C4-2B (cell line): ENCODE results near the gene RFTN1.

Source experiments
- H3K27ac ChIP-seq: fragments of 450-650 bp; 2 replicates; pipeline ENCODE4 v1.5.1; 2017
- ZFX ChIP-seq: fragments of 450-650 bp; IDR thresholded peaks from 2 replicates; pipeline ENCODE4 v1.6.1; 2017
- TF ChIP-seq, protein P1 (sequence below): fragments of 450-650 bp; conservative IDR thresholded peaks from 2 replicates; pipeline ENCODE4 v1.5.1; 2017; ENCODE audit warnings: mild to moderate bottlenecking

RFTN1 gene

DNA sequence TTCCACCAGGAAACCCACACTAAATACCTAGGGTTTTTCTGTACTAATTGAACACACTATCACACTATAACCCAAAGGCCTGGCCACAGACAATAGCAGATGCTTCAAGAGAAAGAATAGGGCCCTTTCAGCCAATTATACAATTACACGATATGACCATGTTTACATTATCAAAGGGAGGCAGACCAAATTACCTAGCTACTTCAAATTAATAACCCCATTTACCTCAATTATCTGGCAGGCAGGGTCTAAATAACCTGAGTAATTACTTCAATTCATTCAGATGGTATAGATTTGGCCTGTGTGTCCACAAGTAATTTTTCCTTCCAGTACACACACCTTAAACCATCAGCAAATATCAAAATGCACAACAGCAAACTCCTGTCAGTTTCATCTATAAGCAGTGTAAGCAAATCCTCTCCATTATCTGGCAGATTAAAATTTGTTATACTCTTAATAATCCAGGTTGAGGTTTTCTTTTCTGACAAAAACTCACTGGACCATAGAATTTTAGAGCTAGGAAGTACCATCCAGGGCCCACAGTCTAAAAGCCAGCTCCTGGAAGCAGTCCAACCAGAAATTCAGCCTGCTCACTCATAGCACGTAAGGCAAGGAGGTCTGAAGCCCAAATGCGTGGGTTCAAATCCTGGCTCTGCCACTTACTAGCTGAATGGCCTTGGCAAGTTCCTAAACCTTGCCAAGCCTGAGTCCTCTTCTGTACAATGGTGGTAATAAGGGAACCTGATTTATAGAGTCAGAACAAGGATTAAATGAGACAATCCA, 51.8 kb downstream of the RFTN1 start:
- TF ChIP-seq, protein P1, sequence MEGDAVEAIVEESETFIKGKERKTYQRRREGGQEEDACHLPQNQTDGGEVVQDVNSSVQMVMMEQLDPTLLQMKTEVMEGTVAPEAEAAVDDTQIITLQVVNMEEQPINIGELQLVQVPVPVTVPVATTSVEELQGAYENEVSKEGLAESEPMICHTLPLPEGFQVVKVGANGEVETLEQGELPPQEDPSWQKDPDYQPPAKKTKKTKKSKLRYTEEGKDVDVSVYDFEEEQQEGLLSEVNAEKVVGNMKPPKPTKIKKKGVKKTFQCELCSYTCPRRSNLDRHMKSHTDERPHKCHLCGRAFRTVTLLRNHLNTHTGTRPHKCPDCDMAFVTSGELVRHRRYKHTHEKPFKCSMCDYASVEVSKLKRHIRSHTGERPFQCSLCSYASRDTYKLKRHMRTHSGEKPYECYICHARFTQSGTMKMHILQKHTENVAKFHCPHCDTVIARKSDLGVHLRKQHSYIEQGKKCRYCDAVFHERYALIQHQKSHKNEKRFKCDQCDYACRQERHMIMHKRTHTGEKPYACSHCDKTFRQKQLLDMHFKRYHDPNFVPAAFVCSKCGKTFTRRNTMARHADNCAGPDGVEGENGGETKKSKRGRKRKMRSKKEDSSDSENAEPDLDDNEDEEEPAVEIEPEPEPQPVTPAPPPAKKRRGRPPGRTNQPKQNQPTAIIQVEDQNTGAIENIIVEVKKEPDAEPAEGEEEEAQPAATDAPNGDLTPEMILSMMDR = no peak
- no peak for TF ChIP-seq ZFX
- H3K27ac ChIP-seq = no peak overlapping the region

DNA sequence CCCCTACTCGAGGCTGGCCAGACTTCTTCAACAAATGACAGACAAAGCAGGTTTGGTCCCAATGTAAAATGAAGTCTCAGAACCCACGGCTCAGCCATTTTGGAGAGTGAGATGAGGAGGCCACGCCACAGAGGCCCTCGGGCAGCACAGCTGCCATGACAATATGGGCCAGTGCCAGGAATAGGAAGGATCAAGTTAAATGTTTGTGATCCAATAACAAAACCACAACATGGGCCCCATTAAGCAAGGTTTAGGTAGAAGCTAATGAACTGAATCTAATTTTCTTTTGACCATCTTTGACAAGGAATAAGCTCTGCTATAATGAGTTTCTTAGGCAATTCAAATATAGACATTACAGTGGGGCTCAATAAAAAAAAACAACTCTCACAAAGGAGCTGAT, 52.6 kb downstream of the RFTN1 start:
- TF ChIP-seq ZFX = no peak
- TF ChIP-seq, protein P1 = no peak
- no peak overlapping the region for H3K27ac ChIP-seq

DNA sequence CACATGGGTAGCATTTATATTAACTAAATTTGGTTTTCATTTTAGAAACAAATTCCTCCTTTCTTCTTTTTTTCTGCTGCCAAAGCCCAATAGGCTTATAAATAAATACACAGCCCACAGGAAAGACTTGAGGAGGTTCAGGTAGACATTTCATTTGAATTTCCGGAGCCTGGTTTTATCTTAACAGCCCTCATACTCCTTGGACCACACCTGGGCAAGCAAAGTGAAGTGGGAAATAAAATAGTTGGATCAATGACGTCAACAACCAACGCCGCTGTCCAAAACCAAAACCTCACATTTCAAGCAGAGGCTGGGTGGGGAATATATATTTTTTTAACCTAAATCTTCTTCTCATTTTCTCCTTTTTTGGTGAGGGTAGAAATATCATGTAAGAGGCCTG, 53.2 kb downstream of the RFTN1 start:
- TF ChIP-seq ZFX = no peak
- TF ChIP-seq, protein P1 = no peak
- H3K27ac ChIP-seq = no peak overlapping the region

DNA sequence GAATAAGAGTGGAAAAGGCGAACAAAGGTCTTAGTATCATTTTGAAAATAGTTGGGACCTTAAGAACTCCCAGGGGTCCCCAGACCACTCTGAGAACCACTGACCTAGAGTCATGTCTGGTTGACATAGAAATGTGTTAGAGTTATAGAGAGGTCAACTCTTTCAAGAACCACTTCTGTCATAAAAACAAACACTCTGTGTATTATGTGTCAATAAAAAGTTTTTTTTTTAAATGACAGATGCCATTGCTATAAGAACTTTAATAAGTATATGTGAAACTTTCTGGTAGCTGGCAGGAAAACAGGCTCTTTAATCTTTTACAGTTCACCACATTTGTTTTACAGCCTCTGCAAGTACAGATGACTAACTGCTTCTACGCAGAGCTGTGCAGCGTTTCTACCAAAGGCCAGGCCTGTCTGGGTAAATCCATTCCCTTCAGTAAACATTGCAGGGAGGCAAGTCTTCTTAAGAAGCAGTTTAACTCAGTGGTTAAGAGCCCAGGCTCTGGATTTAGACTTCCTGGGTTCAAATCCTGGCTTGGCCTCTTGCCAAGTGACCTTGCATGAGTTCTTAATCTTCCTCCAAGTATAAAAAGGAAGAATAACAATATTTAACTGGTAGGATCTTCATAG, 56.6 kb downstream of the RFTN1 start:
- TF ChIP-seq, protein P1 = no peak
- TF ChIP-seq ZFX = no peak
- no peak overlapping the region for H3K27ac ChIP-seq

DNA sequence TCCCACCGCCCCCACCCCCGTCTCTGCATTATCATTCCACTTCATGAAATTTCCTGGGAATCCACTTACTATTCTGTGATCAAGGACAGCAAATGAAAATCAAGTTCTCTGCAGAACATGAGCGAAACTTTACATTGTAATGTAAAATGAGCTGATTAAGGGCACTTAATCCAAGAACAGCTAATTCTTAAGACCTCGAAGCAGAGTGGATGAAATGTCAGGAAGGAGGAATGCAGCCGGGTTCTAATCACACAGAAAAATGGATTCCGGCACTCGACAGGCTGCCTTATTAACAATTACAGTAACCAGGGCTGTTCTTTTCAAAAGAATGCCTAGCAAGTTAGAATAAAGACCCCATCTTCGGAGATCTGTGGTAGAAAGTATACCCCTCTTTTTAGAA, 57.5 kb downstream of the RFTN1 start:
- H3K27ac ChIP-seq = no peak overlapping the region

DNA sequence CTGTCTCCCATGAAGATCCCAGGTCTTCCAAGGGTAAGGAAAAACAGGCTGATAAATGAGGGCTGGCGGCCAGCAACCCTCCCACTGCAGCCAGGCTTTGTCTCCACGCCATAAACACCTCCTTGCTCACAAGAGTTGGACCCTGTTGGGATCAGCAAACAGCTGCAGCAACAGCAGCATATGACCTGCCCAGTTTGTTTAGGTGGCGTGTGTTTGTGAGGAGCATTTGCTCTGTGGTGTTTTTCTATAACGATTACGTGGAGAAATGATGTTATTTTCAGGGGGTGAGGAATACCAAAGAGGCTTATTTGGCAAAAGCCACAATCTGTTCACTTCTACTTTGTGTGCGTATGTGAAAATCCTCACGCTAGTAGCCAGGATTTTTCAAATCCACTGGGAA, 58.5 kb downstream of the RFTN1 start:
- no peak for TF ChIP-seq ZFX
- TF ChIP-seq, protein P1 = no peak
- no peak overlapping the region for H3K27ac ChIP-seq

More for the DNA sequence above, 57.5 kb downstream of the RFTN1 start:
- no peak for TF ChIP-seq ZFX
- TF ChIP-seq, protein P1 = no peak

DNA sequence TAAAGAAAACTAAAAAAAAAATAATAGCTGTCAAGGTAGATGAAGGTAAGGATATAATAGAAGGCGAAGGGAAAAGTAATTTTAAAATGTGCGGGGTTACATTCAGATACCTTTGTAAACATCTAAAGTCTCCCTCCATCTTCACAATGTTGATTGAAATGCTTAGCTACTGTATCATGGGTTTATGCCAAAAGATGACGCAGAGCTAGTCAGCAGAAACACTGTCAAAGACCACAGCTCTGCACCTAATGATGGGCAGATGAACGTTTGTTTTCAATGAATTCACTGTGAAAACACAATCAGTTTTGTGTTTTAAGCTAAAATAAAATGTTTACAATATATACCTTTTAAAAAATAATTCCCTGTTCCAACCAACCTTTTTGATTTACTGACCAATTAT, 61.2 kb downstream of the RFTN1 start:
- TF ChIP-seq, protein P1 = no peak
- no peak for TF ChIP-seq ZFX
- no peak overlapping the region for H3K27ac ChIP-seq
